GM19438 (cell line): ENCODE data around the gene HDAC7.

Source experiments
- ATAC-seq: cut with Tn5 transposase; IDR thresholded peaks from one replicate; pipeline ENCODE4 v1.9.1; 2021; ENCODE audit warnings: low read depth; ENCODE audit not compliant: unreplicated experiment

HDAC7 gene

DNA sequence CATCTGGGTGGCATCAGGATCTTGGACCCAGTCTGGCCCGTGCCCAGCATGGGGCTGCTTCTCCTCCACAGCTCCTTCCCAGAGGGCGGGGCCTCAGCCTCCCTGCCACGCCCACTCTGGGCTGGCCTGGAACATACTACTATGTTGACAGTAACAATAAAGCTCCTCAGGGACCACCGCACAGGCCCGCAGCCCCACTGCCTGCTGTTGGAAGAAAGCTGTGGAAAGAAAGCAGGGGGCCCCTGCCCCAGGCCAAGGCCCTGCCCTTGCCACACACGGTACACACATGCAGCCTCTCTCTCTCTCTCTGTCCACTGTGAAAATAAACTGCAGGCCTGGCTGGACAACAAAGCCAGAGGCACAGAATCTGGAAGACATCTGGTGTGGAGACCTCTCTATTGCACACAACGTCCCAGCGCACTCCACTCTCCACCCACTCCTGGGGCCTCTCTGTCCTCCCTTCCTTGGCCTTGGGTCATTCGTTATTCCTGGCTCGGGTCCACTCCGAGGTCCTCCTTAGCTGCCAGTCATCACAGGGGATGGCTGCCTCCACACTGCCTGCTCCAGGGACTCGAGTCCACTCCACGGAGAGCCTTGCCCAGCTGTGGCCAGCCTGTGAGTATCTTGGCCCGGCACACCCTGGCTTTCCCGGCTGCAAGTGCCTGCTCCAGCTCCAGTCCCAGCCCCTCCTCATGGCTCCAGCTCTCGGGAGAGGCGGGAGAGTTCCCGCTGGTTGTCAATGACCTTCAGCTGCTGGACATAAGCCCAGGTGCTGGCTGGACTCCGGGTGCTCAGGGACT is 82.6 kb downstream of the HDAC7 start:
- ATAC-seq = no peak

DNA sequence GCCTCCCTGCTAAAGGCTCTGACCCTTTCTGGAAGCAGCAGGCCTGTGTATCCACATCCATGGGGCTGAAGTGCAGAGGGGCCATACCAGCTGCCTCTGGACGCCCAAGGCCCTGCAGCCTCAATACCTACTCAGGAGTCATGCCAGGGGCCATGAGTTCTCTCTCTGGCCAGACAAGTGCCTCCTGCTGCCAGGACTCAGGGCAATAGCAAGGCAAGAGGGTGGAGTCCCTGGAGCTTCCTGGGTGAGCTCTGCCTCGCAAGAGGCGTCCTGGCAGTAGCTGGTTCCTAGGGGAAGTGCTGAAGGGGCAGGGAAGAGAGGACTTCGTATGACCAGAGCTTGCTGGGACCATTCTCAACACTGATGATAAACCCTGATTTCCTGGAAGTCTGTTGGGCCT is 83.5 kb downstream of the HDAC7 start:
- no peak for ATAC-seq

DNA sequence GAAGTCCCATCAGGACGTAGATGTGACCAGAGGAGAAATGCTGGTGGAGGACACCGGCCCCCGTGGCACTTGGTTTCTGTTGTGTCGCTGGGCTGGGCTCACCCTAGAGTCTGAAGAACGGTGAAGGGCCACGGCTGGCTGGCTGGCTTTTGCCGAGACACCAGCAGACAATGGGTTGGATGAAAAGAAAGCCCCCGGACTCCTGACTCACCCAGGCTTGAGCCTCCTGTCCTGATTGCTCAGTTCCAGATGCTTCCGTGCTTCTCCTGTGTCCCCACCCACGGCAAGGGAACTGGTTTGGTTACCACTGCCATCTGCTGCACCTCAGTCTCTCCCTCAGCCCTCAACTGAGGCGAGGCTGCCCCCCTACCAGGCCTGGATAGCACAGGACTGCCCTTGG is 84.1 kb downstream of the HDAC7 start:
- no peak for ATAC-seq

DNA sequence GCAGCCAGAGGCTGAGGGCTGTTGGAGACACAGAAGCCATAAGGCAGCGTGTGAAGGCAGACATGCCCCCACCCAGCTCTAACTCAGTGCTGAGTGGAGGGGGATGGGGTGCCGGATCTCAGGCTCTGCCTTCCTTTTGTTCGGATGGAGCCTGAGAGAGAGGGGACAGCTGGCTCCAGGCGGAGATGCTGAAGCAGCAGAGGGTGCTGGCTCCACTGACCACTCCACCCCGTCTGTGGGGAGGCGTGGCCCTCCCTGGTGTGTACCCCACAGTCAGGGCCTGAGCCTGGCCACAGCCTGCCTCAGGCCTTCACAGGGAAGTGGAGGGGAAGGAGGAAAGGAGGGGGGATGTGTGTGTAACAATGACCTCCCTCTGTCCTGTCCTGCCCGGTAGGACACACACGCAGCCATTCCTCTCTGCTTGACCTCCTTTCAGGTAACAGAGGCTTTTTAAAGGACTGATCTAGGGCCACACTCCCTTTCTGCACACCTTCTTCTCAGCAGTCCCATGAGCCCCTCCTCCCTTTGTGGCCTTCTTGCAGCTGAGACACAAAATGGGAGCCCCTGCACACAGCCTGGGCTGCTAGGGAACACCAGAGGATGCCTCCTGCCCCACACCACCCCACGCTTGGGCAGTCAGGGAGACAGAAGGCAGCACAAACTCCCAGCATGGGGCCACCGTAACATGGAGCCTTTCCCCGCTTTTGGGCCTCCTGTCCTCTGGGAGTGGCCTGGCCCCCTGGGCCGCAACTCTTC is 84.8 kb downstream of the HDAC7 start:
- ATAC-seq = no peak

DNA sequence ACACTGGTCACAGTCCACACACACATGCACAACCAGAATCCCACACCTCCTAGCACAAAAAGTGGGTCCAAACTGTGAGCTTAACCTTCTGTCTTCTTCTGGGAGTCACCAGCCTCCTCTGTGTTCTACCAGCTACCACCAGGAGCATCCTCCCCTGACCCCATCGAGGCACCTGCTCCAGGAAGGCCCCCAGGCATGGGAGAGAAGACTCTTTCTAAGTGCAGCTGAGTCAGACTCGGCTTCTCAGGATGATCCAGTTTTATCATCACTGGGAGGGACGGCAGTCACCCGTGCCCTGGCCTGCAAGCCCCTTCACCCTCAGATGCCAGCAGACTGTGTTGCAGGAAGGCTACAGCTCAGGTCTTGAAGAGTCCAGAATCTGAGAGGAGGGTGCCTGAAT is 86.6 kb downstream of the HDAC7 start:
- ATAC-seq = no peak
